ENCODE results near the gene BAD. TPM values are rescaled to one million over a fixed set of nuclear protein-coding genes. Genes with fewer than 3 reads are reported as not detected.
A peak's percentile ranks its signal among the peaks of the same experiment; 100 is the strongest.

The BAD gene
- total and polyA plus RNA-seq, 2 of the 13 experiments (the other 11 are each of a cell fraction or from before 2014, with no cell fraction given), result 17.9 to 28.5 TPM

GRCh38 chr11:64305691-64306562 is 21.5 kb upstream of the BAD start (continued):
- TF ChIP-seq HBP1 (CRISPR knock-in tag; IDR thresholded peaks at IDR 0.05; ENCODE audit: low read depth) (0 out of 2 replicates have a peak, but pooled peaks have one; percentile 57), MBD4 (IDR thresholded peaks at IDR 0.05; ENCODE audit: borderline replicate concordance, low read length) (no peak), PPARG (CRISPR knock-in tag; conservative IDR thresholded peaks at IDR 0.05) (peak; percentile 87), GPBP1L1 (CRISPR knock-in tag; IDR thresholded peaks at IDR 0.05) (no peak), PHF5A (CRISPR knock-in tag; IDR thresholded peaks at IDR 0.05; ENCODE audit: low read depth, unreplicated experiment) (peak; percentile 42), ZBTB33 (CRISPR knock-in tag; IDR thresholded peaks at IDR 0.05) (0 out of 2 replicates have a peak, but pooled peaks have one; percentile 5), ZBTB20 (CRISPR knock-in tag; IDR thresholded peaks at IDR 0.05; ENCODE audit: borderline replicate concordance, low read depth) (peak; percentile 69; the same call in 1 of the 2 replicates), ZZZ3 (CRISPR knock-in tag; IDR thresholded peaks at IDR 0.05; ENCODE audit: borderline replicate concordance) (no peak), PHF21A (CRISPR knock-in tag; IDR thresholded peaks at IDR 0.05) (peak; percentile 62), ZNF317 (CRISPR knock-in tag; IDR thresholded peaks at IDR 0.05) (peak; percentile 62), ZNF770 (CRISPR knock-in tag; IDR thresholded peaks at IDR 0.05) (peak; percentile 52; the same call in 1 of the 2 replicates), IKZF4 (CRISPR knock-in tag; IDR thresholded peaks at IDR 0.05; ENCODE audit: borderline replicate concordance, low read depth, not compliant biosample characterization) (peak; percentile 63), ZFP91 (CRISPR knock-in tag; IDR thresholded peaks at IDR 0.05; ENCODE audit: borderline replicate concordance) (peak; percentile 45; the same call in 1 of the 2 replicates), ZBTB1 (CRISPR knock-in tag; IDR thresholded peaks at IDR 0.05; ENCODE audit: borderline replicate concordance) (no peak), ZFY (CRISPR knock-in tag; IDR thresholded peaks at IDR 0.05) (peak; percentile 51), SNAPC5 (CRISPR knock-in tag; IDR thresholded peaks at IDR 0.05; ENCODE audit: borderline replicate concordance) (0 out of 2 replicates have a peak, but pooled peaks have one; percentile 17), ZNF670 (CRISPR knock-in tag; IDR thresholded peaks at IDR 0.05; ENCODE audit: borderline replicate concordance) (peak; percentile 35; the same call in 1 of the 2 replicates), STAG1 (CRISPR knock-in tag; IDR thresholded peaks at IDR 0.05) (no peak), CBX1 (IDR thresholded peaks at IDR 0.05; ENCODE audit: low read depth) (peak; percentile 30)
